Measurements from ENCODE around the gene CEP112. TPM values are rescaled to one million over a fixed set of nuclear protein-coding genes. Genes with fewer than 3 reads are reported as not detected.

The CEP112 gene
- total and polyA plus RNA-seq, 4 donors: 1.1 to 4.9 (median 1.4) TPM

- no peak for TF ChIP-seq CTCF (IDR thresholded peaks at IDR 0.05; ENCODE audit: low read depth, low read length, missing input control)
These were observed 19.3 kb upstream of the CEP112 start (continued) for GRCh38 chr17:66211047-66211810.

GRCh38 chr17:66210208-66210574, 18.3 kb upstream of the CEP112 start:
- no peak for TF ChIP-seq MAX (IDR thresholded peaks at IDR 0.05)
- TF ChIP-seq SP1 (IDR thresholded peaks at IDR 0.05): peak; percentile 9
- no peak for TF ChIP-seq GABPA (IDR thresholded peaks at IDR 0.05 in 1 of 2, conservative IDR thresholded peaks at IDR 0.05 in 1 of 2)
- TF ChIP-seq YY1 (IDR thresholded peaks at IDR 0.05): peak; percentile 10
- TF ChIP-seq RXRA (IDR thresholded peaks at IDR 0.05): peak in 1 of 2 donors; percentile 2
- TF ChIP-seq HNF4G (IDR thresholded peaks at IDR 0.05): no peak
- peak; percentile 41 for TF ChIP-seq NR2F2 (IDR thresholded peaks at IDR 0.05)
- TF ChIP-seq JUND (IDR thresholded peaks at IDR 0.05): peak in 1 of 2 donors; percentile 34
- TF ChIP-seq RAD21 (IDR thresholded peaks at IDR 0.05): no peak
- TF ChIP-seq CTCF (IDR thresholded peaks at IDR 0.05; ENCODE audit: low read depth, low read length, missing input control): no peak
- Histone ChIP-seq H3K9ac (ENCODE audit: low read depth in 1 of 2, low read length in 2 of 2) (no peak overlapping the region), H3K4me3 (ENCODE audit: low read depth in 1 of 3, low read length in 3 of 3) (no peak overlapping the region), H3K36me3 (ENCODE audit: control insufficient read depth in 4 of 4, insufficient read depth in 3 of 4, low read depth in 1 of 4, low read length in 3 of 4) (peaks cover 3 to 25% (median 24%) of the 10 kb centered on the region in 4 donors), H3K27me3 (ENCODE audit: control insufficient read depth in 4 of 4, insufficient read depth in 4 of 4, low read length in 3 of 4) (no peaks in the 10 kb centered on the region), H3K27ac (ENCODE audit: low read depth in 1 of 2, low read length in 2 of 2) (no peak overlapping the region), H3K4me1 (ENCODE audit: control insufficient read depth in 4 of 4, insufficient read depth in 4 of 4, low read length in 3 of 4) (no peaks in the 10 kb centered on the region), H3K9me3 (ENCODE audit: control insufficient read depth in 4 of 4, low read length in 3 of 4) (no peaks in the 10 kb centered on the region)
- 42% methylated on average over 2 of the region's 2 CpGs for WGBS
- no peak for DNase-seq (ENCODE audit: low spot score)

GRCh38 chr17:66207936-66208335, 16.0 kb upstream of the CEP112 start:
- TF ChIP-seq NR2F2 (IDR thresholded peaks at IDR 0.05) (no peak), JUND (IDR thresholded peaks at IDR 0.05) (no peak), SP1 (IDR thresholded peaks at IDR 0.05) (no peak), CTCF (IDR thresholded peaks at IDR 0.05; ENCODE audit: low read depth, low read length, missing input control) (no peak), RXRA (IDR thresholded peaks at IDR 0.05) (no peak), HNF4A (conservative IDR thresholded peaks at IDR 0.05) (no peak), ATF3 (IDR thresholded peaks at IDR 0.05) (no peak), ZBTB33 (IDR thresholded peaks at IDR 0.05) (no peak), HNF4G (IDR thresholded peaks at IDR 0.05) (no peak), MAX (IDR thresholded peaks at IDR 0.05) (no peak)
- H3K27me3 ChIP-seq (ENCODE audit: control insufficient read depth in 4 of 4, insufficient read depth in 4 of 4, low read length in 3 of 4): no peaks in the 10 kb centered on the region
- H3K9me3 ChIP-seq (ENCODE audit: control insufficient read depth in 4 of 4, low read length in 3 of 4): peaks cover 0 to 2% (median 0%) of the 10 kb centered on the region in 4 donors
- H3K4me3 ChIP-seq (ENCODE audit: low read depth in 1 of 3, low read length in 3 of 3): no peak overlapping the region
- H3K4me1 ChIP-seq (ENCODE audit: control insufficient read depth in 4 of 4, insufficient read depth in 4 of 4, low read length in 3 of 4): no peaks in the 10 kb centered on the region
- DNase-seq (ENCODE audit: low spot score): no peak
- no peak overlapping the region for H3K9ac ChIP-seq (ENCODE audit: low read depth in 1 of 2, low read length in 2 of 2)
- H3K27ac ChIP-seq (ENCODE audit: low read depth in 1 of 2, low read length in 2 of 2): no peak overlapping the region
- peaks cover 1 to 12% (median 4%) of the 10 kb centered on the region in 4 donors for H3K36me3 ChIP-seq (ENCODE audit: control insufficient read depth in 4 of 4, insufficient read depth in 3 of 4, low read depth in 1 of 4, low read length in 3 of 4)

Data from liver (tissue), 9 donors.